HG03460 (cell line): ENCODE results near the gene PCDHGA4.
"Not testable (repeated sequence)": the region's sequence is repeated elsewhere in the genome, so short reads cannot be mapped to it uniquely, and the experiment has no call there.

Experiments used
- ATAC-seq: cut with Tn5 transposase; IDR thresholded peaks from one replicate; pipeline ENCODE4 v1.9.1; 2021; ENCODE audit not compliant: unreplicated experiment

The PCDHGA4 gene

DNA sequence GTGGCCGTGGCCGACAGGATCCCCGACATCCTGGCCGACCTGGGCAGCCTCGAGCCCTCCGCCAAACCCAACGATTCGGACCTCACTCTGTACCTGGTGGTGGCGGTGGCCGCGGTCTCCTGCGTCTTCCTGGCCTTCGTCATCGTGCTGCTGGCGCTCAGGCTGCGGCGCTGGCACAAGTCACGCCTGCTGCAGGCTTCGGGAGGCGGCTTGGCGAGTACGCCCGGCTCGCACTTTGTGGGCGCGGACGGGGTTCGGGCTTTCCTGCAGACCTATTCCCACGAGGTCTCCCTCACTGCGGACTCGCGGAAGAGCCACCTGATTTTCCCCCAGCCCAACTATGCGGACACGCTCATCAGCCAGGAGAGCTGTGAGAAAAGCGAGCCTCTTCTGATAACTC is 8.8 kb upstream of the PCDHGA4 start:
- not testable (repeated sequence) for ATAC-seq

GRCh38 chr5:141349917-141350619 is 4.8 kb upstream of the PCDHGA4 start, which contains the start of gene PCDHGB1:
PCDHGB1 (plus strand) TSS chr5:141350099; CDS start chr5:141350261, 162 bp downstream.
- no peak for ATAC-seq

DNA sequence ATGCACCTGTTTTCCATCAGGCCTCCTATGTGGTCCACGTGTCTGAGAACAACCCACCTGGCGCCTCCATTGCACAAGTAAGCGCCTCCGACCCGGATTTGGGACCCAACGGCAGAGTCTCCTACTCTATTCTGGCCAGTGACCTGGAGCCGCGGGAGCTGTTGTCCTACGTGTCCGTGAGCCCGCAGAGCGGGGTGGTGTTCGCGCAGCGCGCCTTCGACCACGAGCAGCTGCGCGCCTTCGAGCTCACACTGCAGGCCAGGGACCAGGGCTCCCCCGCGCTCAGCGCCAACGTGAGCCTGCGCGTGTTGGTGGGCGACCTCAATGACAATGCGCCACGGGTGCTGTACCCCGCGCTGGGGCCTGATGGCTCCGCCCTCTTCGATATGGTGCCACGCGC is 3.2 kb upstream of the PCDHGA4 start:
- ATAC-seq = no peak

DNA sequence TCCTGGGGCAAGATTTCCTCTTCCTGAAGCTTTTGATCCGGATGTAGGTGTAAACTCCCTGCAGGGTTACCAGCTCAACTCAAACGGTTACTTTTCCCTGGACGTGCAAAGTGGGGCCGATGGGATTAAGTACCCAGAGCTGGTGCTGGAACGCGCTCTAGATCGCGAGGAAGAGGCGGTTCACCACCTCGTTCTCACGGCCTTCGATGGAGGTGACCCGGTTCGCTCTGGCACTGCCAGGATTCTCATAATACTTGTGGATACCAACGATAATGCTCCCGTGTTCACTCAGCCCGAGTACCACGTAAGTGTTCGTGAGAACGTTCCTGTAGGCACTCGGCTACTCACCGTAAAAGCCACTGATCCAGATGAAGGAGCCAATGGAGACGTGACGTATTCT is 820 bp downstream of the PCDHGA4 start:
- no peak for ATAC-seq

- ATAC-seq = no peak
Observed at GRCh38 chr5:141356133-141356532, 1.3 kb downstream of the PCDHGA4 start.

DNA sequence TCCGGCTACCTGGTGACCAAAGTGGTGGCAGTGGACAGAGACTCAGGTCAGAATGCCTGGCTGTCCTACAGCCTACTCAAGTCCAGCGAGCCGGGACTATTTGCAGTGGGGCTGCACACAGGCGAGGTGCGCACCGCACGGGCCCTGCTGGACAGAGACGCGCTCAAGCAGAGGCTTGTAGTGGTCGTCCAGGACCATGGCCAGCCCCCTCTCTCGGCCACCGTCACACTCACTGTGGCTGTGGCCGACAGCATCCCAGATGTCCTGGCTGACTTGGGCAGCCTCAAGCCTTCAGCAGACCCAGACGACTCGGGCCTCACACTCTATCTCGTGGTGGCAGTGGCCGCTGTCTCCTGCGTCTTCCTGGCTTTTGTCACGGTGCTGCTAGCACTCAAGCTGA is 2.1 kb downstream of the PCDHGA4 start:
- ATAC-seq = no peak

DNA sequence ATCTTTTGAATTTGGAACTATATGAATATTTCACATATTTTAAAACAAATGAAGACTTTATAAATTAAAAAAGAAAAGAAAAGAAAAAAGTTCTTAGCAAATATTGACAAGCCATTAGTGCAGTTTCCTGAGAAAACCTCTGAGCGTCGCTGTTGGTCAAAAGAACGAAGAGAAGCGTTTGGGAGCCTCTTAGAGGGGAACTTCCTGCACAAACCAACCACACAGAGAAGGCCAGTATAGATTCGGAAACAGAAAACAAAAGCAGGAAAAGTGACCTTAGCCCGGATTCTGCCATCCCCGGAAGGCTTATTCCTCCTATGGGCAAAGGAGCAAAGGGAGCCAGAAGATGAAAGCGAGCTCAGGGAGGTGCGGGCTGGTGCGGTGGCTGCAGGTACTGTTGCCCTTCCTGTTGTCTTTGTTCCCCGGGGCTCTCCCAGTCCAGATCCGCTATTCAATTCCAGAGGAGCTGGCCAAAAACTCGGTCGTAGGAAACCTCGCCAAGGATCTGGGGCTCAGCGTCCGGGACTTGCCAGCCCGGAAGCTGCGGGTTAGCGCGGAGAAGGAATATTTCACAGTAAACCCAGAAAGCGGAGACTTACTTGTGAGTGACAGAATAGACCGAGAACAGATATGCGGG is 5.1 kb downstream of the PCDHGA4 start, which contains the start of gene PCDHGB2:
PCDHGB2 (plus strand) TSS at position 205 of the 637 bp plus-strand sequence; CDS start at position 347, 142 bp downstream.
- ATAC-seq = no peak

- no peak for ATAC-seq
Observed at GRCh38 chr5:141360685-141361084, 5.9 kb downstream of the PCDHGA4 start.

DNA sequence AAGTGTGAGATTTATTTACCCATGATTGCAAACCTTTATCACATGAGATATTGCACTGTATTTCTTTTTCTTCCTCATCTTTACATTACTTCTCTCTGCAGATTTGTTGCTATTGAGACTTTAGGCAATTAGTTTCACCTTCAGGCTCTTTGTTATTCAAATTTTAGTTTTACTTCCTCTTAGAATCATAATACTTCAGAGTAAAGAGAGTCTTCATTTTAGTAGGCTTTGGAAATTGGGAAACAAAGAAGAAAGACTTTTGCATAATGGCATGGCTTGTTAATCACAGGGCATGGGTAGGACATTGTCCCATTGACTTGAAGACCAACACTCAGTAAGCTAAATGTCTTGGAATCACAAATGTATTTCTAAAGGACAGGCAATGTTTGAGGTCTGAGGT is 7.9 kb downstream of the PCDHGA4 start:
- no peak for ATAC-seq

DNA sequence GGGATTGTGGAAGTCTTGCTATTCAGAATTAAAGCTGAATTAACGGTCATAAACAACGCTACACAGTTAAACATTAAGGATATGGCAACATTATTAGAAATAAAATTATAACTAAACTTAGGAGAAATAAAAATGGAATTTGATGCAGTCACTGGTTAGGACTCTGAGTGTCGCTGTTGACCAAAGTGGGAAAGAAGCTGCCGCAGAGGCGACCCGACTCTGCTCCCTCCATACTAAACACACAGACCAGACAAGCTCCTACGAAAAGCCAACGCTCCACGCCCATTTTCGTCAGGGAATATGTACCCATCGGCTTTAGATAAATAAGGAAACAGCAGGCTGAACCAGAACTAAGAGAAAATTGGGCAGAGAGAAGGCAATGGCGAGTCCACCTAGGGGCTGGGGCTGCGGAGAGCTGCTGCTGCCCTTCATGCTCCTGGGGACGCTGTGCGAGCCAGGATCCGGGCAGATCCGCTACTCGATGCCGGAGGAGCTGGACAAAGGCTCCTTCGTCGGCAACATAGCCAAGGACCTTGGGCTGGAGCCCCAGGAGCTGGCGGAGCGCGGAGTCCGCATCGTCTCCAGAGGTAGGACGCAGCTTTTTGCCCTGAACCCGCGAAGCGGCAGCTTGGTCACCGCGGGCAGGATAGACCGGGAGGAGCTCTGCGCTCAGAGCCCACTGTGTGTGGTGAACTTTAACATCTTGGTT is 9.3 kb downstream of the PCDHGA4 start, which contains the start of gene PCDHGA5:
PCDHGA5 (plus strand) TSS at position 211 of the 709 bp plus-strand sequence; CDS start at position 380, 169 bp downstream.
- no peak for ATAC-seq

GRCh38 chr5:141366016-141366896 is 11.4 kb downstream of the PCDHGA4 start:
- ATAC-seq = no peak

DNA sequence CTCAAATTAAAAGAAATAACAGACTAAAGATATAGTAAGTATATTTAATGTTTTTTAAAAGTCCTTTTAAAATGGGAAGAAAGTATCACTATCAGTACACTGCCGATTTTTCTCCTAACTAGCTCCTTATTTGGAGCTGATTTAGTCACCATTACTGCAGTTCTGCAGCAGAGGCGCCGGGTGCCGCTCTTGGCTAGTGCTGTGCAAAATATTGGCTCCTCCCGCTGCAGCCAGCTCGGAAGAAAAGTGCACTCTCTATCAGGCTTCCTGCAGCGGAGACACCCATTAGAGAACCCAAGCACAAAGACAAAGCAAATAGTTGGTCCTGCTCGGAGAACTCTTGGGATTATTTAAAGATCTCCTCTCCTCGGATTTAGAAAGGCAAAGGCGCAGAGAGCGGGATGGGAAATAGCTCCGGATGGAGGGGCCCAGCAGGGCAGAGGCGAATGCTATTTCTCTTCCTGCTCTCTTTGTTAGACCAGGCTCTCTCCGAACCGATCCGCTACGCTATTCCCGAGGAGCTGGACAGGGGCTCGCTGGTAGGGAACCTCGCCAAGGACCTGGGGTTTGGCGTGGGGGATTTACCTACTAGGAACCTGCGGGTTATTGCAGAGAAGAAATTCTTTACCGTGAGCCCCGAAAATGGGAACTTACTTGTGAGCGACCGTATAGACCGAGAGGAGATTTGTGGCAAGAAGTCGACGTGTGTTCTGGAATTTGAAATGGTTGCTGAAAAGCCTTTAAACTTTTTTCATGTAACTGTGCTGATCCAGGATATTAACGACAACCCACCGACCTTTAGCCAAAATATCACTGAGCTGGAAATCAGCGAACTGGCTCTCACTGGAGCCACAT is 15.4 kb downstream of the PCDHGA4 start, which contains the start of gene PCDHGB3:
PCDHGB3 (plus strand) TSS at position 249 of the 855 bp plus-strand sequence; CDS start at position 402, 153 bp downstream.
- ATAC-seq = peak; percentile 88

GRCh38 chr5:141371572-141372475 is 17.0 kb downstream of the PCDHGA4 start:
- ATAC-seq = no peak

- no peak for ATAC-seq
Observed at GRCh38 chr5:141373673-141374317, 19.0 kb downstream of the PCDHGA4 start, which contains the start of gene PCDHGA6. PCDHGA6 (plus strand) TSS chr5:141373891; CDS start chr5:141374084, 193 bp downstream.

DNA sequence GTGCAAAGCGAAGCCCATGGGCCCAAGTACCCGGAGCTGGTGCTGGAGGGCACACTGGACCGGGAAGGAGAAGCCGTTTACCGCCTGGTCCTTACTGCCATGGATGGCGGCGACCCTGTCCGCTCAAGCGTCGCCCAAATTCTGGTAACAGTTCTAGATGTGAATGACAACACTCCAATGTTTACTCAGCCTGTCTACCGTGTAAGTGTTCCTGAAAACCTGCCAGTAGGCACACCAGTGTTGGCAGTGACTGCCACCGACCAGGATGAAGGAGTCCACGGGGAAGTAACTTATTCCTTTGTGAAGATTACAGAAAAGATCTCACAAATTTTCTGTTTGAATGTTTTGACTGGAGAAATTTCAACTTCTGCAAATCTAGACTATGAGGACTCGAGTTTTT is 19.8 kb downstream of the PCDHGA4 start:
- ATAC-seq = no peak

DNA sequence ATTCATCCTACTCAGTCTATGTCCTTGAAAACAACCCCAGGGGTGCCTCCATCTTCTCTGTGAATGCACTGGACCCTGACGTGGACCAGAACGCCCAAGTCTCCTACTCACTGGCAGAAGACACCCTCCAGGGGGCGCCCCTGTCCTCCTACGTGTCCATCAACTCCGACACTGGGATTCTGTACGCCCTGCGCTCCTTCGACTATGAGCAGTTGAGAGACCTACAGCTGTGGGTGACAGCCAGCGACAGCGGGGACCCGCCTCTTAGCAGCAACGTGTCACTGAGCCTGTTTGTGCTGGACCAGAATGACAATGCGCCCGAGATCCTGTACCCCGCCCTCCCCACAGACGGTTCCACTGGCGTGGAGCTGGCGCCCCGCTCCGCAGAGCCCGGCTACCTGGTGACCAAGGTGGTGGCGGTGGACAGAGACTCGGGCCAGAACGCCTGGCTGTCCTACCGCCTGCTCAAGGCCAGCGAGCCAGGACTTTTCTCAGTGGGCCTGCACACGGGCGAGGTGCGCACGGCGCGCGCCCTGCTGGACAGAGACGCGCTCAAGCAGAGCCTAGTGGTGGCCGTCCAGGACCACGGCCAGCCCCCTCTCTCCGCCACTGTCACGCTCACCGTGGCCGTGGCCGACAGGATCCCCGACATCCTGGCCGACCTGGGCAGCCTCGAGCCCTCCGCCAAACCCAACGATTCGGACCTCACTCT is 20.8 kb downstream of the PCDHGA4 start:
- not testable (repeated sequence) for ATAC-seq
